ENCODE data around the gene LDHB. TPM values are rescaled to one million over a fixed set of nuclear protein-coding genes. Genes with fewer than 3 reads are reported as not detected.

The LDHB gene
- total RNA-seq, 1 experiment from 2014 or later, result 1,343 TPM

GRCh38 chr12:21602774-21603173 lies 54.9 kb downstream of the LDHB start:
- H3K79me1 ChIP-seq (ENCODE audit: insufficient read depth, low read depth, low read length, poor library complexity, severe bottlenecking), result no peaks in the 10 kb centered on the region
- H3K27ac ChIP-seq (ENCODE audit: insufficient read length, low read depth, low read length), result no peak overlapping the region
- H3K9me3 ChIP-seq (ENCODE audit: control insufficient read depth, low read depth, low read length), result no peaks in the 10 kb centered on the region
- no peak overlapping the region for H3K4ac ChIP-seq (ENCODE audit: low read depth, low read length)
- peaks cover 4 to 10% of the 10 kb centered on the region in 2 experiments; a peak in 3 of 4 replicates for H3K4me1 Mint-ChIP-seq
- H3K4me2 ChIP-seq (ENCODE audit: insufficient read depth, insufficient read length, low read length), result no peak overlapping the region
- H3K9me3 Mint-ChIP-seq, result no peaks in the 10 kb centered on the region
- no peak overlapping the region for H4K8ac ChIP-seq (replicated peaks; ENCODE audit: insufficient read length, low read depth, low read length)
- no peak overlapping the region for H4K91ac ChIP-seq (ENCODE audit: insufficient read length, low read depth, low read length)
- H2AFZ ChIP-seq (ENCODE audit: low read length), result no peak overlapping the region
- no peak for TF ChIP-seq CTCF (conservative IDR thresholded peaks at IDR 0.05)
- no peak overlapping the region for H2BK5ac ChIP-seq (ENCODE audit: insufficient read length, low read length)
- no peaks in the 10 kb centered on the region for H3K27me3 ChIP-seq (ENCODE audit: insufficient read depth, low read length)
- no peak overlapping the region for H4K5ac ChIP-seq (ENCODE audit: insufficient read length, low read depth, low read length)
- H3T11ph ChIP-seq (ENCODE audit: low read length), result no peak overlapping the region
- no peak overlapping the region for H3K4me3 Mint-ChIP-seq
- no peaks in the 10 kb centered on the region for H3K36me3 Mint-ChIP-seq (ENCODE audit: insufficient read depth in 1 of 3, low read depth in 3 of 3)
- no peak overlapping the region for H3K56ac ChIP-seq (ENCODE audit: insufficient read length, low read depth, low read length)
- no peaks in the 10 kb centered on the region; the same call in 1 of the 2 replicates for H3K27me3 Mint-ChIP-seq (ENCODE audit: low read depth)
- H2BK15ac ChIP-seq (ENCODE audit: low read depth, low read length), result no peak overlapping the region
- H2BK20ac ChIP-seq (ENCODE audit: low read depth, low read length, poor library complexity, severe bottlenecking), result no peak overlapping the region
- no peaks in the 10 kb centered on the region for H3K79me2 ChIP-seq (ENCODE audit: insufficient read depth, low read length)
- H2BK120ac ChIP-seq (ENCODE audit: low read depth, low read length, poor library complexity, severe bottlenecking), result no peak overlapping the region
- no peak overlapping the region for H2AK5ac ChIP-seq (ENCODE audit: insufficient read length, low read length)
- H3K14ac ChIP-seq (ENCODE audit: insufficient read depth, low read length), result no peak overlapping the region
- no peak overlapping the region for H3K18ac ChIP-seq (ENCODE audit: insufficient read length, low read depth, low read length)
- H3K4me1 ChIP-seq (ENCODE audit: insufficient read depth, low read length), result no peaks in the 10 kb centered on the region
- H2BK12ac ChIP-seq (ENCODE audit: insufficient read length, low read depth, low read length), result no peak overlapping the region
- no peak overlapping the region for H3K23ac ChIP-seq (ENCODE audit: insufficient read length, low read depth, low read length)
- WGBS (ENCODE audit: extremely low coverage, insufficient read length, low lambda C conversion rate), result no CpG with 5 or more reads among the region's 2 CpGs
- H3K9ac ChIP-seq (ENCODE audit: extremely low read depth, insufficient read length, low read length), result no peak overlapping the region
- no peak for DNase-seq
- no peak overlapping the region for H3K27ac Mint-ChIP-seq
- no peaks in the 10 kb centered on the region for H4K20me1 ChIP-seq (ENCODE audit: control insufficient read depth, insufficient read depth, insufficient read length)
- no peaks in the 10 kb centered on the region for H3K23me2 ChIP-seq (ENCODE audit: insufficient read length, low read depth, low read length, poor library complexity, severe bottlenecking)

Measured in H9 (cell line).